ENCODE data around the gene TUT4.
"Not testable (repeated sequence)": the region's sequence is repeated elsewhere in the genome, so short reads cannot be mapped to it uniquely, and the experiment has no call there.

TUT4 gene

GRCh38 chr1:52588027-52588426 lies 35.1 kb upstream of the TUT4 start:
- no peak overlapping the region for H3K4me3 ChIP-seq (ENCODE audit: low read length)
- TF ChIP-seq CTCF (conservative IDR thresholded peaks at IDR 0.05; ENCODE audit: low read depth, low read length) = no peak
- DNase-seq (ENCODE audit: low read depth) = no peak

- H3K4me3 ChIP-seq (ENCODE audit: low read length) = no peak overlapping the region
- TF ChIP-seq CTCF (conservative IDR thresholded peaks at IDR 0.05; ENCODE audit: low read depth, low read length) = no peak
- DNase-seq (ENCODE audit: low read depth) = no peak
Observed at GRCh38 chr1:52585474-52585873, 32.6 kb upstream of the TUT4 start.

GRCh38 chr1:52582116-52582696 lies 29.3 kb upstream of the TUT4 start:
- TF ChIP-seq CTCF (conservative IDR thresholded peaks at IDR 0.05; ENCODE audit: low read depth, low read length) = no peak
- DNase-seq (ENCODE audit: low read depth) = no peak
- no peak overlapping the region for H3K4me3 ChIP-seq (ENCODE audit: low read length)

- no peak overlapping the region for H3K4me3 ChIP-seq (ENCODE audit: low read length)
- no peak for TF ChIP-seq CTCF (conservative IDR thresholded peaks at IDR 0.05; ENCODE audit: low read depth, low read length)
- no peak for DNase-seq (ENCODE audit: low read depth)
Observed at GRCh38 chr1:52580283-52580682, 27.4 kb upstream of the TUT4 start.

- TF ChIP-seq CTCF (conservative IDR thresholded peaks at IDR 0.05; ENCODE audit: low read depth, low read length) = no peak
- DNase-seq (ENCODE audit: low read depth) = no peak
- H3K4me3 ChIP-seq (ENCODE audit: low read length) = no peak overlapping the region
Observed at GRCh38 chr1:52579415-52579814, 26.5 kb upstream of the TUT4 start.

GRCh38 chr1:52578066-52578465 lies 25.2 kb upstream of the TUT4 start:
- H3K4me3 ChIP-seq (ENCODE audit: low read length); DNase-seq (ENCODE audit: low read depth): not testable (repeated sequence)

GRCh38 chr1:52576074-52576473 lies 23.2 kb upstream of the TUT4 start:
- DNase-seq (ENCODE audit: low read depth) = no peak
- no peak for TF ChIP-seq CTCF (conservative IDR thresholded peaks at IDR 0.05; ENCODE audit: low read depth, low read length)
- no peak overlapping the region for H3K4me3 ChIP-seq (ENCODE audit: low read length)

- no peak for TF ChIP-seq CTCF (conservative IDR thresholded peaks at IDR 0.05; ENCODE audit: low read depth, low read length)
- no peak overlapping the region for H3K4me3 ChIP-seq (ENCODE audit: low read length)
- DNase-seq (ENCODE audit: low read depth) = no peak
Observed at GRCh38 chr1:52574594-52574993, 21.7 kb upstream of the TUT4 start.

All from retinal pigment epithelial cell (primary cell).